Measurements from ENCODE around the gene TNS4.

- no peak for TF ChIP-seq EZH2 (IDR thresholded peaks at IDR 0.05)
- TF ChIP-seq POLR2AphosphoS5 (IDR thresholded peaks at IDR 0.05; ENCODE audit: borderline replicate concordance, low read depth, low read length): no peak
- no peak for TF ChIP-seq FOXP2 (optimal IDR thresholded peaks at IDR 0.05; ENCODE audit: control extremely low read depth, extremely low read length, insufficient read depth)
Measured at GRCh38 chr17:40547079-40547784, 45.8 kb upstream of the TNS4 start.

Data from SK-N-MC (cell line).